Activated CD8-positive, alpha-beta T cell treated with anti-CD3 and anti-CD28 coated beads for 36 hours (primary cell): ENCODE measurements around the gene ST3GAL3. TPM values are rescaled to one million over a fixed set of nuclear protein-coding genes. Genes with fewer than 3 reads are reported as not detected.

Experiments used
- ATAC-seq: fragments of 200-7000 bp; cut with Tn5 transposase; one replicate; pipeline ENCODE4 v1.10.0; 2021; ENCODE audit warnings: mild to moderate bottlenecking, moderate library complexity
- CTCF ChIA-PET: fragments of 350-600 bp; sonication (Branson Sonifier 250); formaldehyde crosslinking; loops from one replicate; lab custom pipeline; 2021; ENCODE audit warnings: antibody characterized with exemption; lab: Charles Lee
- POLR2A ChIA-PET: fragments of 350-600 bp; sonication (Branson Sonifier 250); formaldehyde crosslinking; loops from one replicate; lab custom pipeline; 2021; ENCODE audit warnings: antibody characterized with exemption; lab: Charles Lee
- DNase-seq: peaks from one replicate; pipeline ENCODE4 v3.0.0-alpha.2; 2020
- H3K27ac Mint-ChIP-seq: one replicate; pipeline ENCODE4 v1.8.0; 2021; ENCODE audit warnings: mild to moderate bottlenecking, mixed read lengths
- H3K27me3 Mint-ChIP-seq: one replicate; pipeline ENCODE4 v1.8.0; 2021; ENCODE audit warnings: mixed read lengths
- H3K36me3 Mint-ChIP-seq: one replicate; pipeline ENCODE4 v1.8.0; 2021; ENCODE audit warnings: low read depth, mixed read lengths
- H3K4me1 Mint-ChIP-seq: one replicate; pipeline ENCODE4 v1.8.0; 2021; ENCODE audit warnings: low read depth, mixed read lengths
- H3K4me3 Mint-ChIP-seq: one replicate; pipeline ENCODE4 v1.8.0; 2021; ENCODE audit warnings: mild to moderate bottlenecking, moderate library complexity, mixed read lengths
- H3K9me3 Mint-ChIP-seq: one replicate; pipeline ENCODE4 v1.8.0; 2021; ENCODE audit warnings: mixed read lengths
- CTCF ChIP-seq: fragments of 200-600 bp; IDR thresholded peaks from one replicate; pipeline ENCODE4 v1.8.0; 2022; ENCODE audit warnings: antibody characterized with exemption, mild to moderate bottlenecking
- intact Hi-C: fragments of 100-400 bp; cut with micrococcal nuclease; formaldehyde crosslinking; loops from one replicate; pipeline ENCODE4 v1.10.0; 2022
- total RNA-seq, 2 experiments: library from RNA; stranded (reverse); gene quantifications; one replicate each; pipeline ENCODE4 v1.2.3, GENCODE V29; 2021

The ST3GAL3 gene
- total RNA-seq, 2 experiments from 2014 or later: 14.5 to 20.0 TPM

- H3K4me3 Mint-ChIP-seq: no peak overlapping the region
- no peak for TF ChIP-seq CTCF
- H3K27me3 Mint-ChIP-seq: no peaks in the 10 kb centered on the region
- intact Hi-C loops: no loop called here
- no peak overlapping the region for H3K27ac Mint-ChIP-seq
- ATAC-seq (no peak), DNase-seq (no peak)
- H3K36me3 Mint-ChIP-seq: no peaks in the 10 kb centered on the region
- H3K9me3 Mint-ChIP-seq: no peaks in the 10 kb centered on the region
- ChIA-PET CTCF (interaction anchor here (1.0 to 1.3 kb wide), 2 partner anchors 11 to 25 kb away, joined by 3 read pairs; no protein-coding TSS in a partner anchor), POLR2A (no interaction called here)
- H3K4me1 Mint-ChIP-seq: no peaks in the 10 kb centered on the region
Measured at GRCh38 chr1:43910343-43910742, 203.0 kb downstream of the ST3GAL3 start.

- Mint-ChIP-seq H3K4me1 (no peaks in the 10 kb centered on the region), H3K27me3 (no peaks in the 10 kb centered on the region), H3K4me3 (no peak overlapping the region), H3K27ac (no peak overlapping the region), H3K9me3 (no peaks in the 10 kb centered on the region), H3K36me3 (no peaks in the 10 kb centered on the region)
- no peak for TF ChIP-seq CTCF
- CTCF ChIA-PET: interaction anchor here (1.1 to 1.7 kb wide), 3 partner anchors 22 to 149 kb away, joined by 3 to 8 read pairs (median 4); no protein-coding TSS in a partner anchor
- ATAC-seq: no peak
- no peak for DNase-seq
- intact Hi-C loops: no loop called here
- POLR2A ChIA-PET: no interaction called here
Measured at GRCh38 chr1:43912607-43913006, 205.3 kb downstream of the ST3GAL3 start.

- H3K36me3 Mint-ChIP-seq: no peaks in the 10 kb centered on the region
- H3K9me3 Mint-ChIP-seq: no peaks in the 10 kb centered on the region
- no peaks in the 10 kb centered on the region for H3K4me1 Mint-ChIP-seq
- TF ChIP-seq CTCF: no peak
- H3K4me3 Mint-ChIP-seq: no peak overlapping the region
- ATAC-seq: no peak
- no peak overlapping the region for H3K27ac Mint-ChIP-seq
- H3K27me3 Mint-ChIP-seq: no peaks in the 10 kb centered on the region
- intact Hi-C loops: no loop called here
- ChIA-PET CTCF (interaction anchor here (1.1 to 1.7 kb wide), 3 partner anchors 21 to 150 kb away, joined by 3 to 8 read pairs (median 4); no protein-coding TSS in a partner anchor), POLR2A (no interaction called here)
- no peak for DNase-seq
Measured at GRCh38 chr1:43913051-43913501, 205.7 kb downstream of the ST3GAL3 start.

GRCh38 chr1:43913666-43914360 lies 206.5 kb downstream of the ST3GAL3 start:
- ATAC-seq (no peak), DNase-seq (no peak)
- TF ChIP-seq CTCF: no peak
- H3K27ac Mint-ChIP-seq: no peak overlapping the region
- H3K27me3 Mint-ChIP-seq: no peaks in the 10 kb centered on the region
- CTCF ChIA-PET: interaction anchor here (1.1 kb wide), 1 partner anchor 134 kb away, joined by 3 read pairs; no protein-coding TSS in a partner anchor
- H3K9me3 Mint-ChIP-seq: no peaks in the 10 kb centered on the region
- no peaks in the 10 kb centered on the region for H3K36me3 Mint-ChIP-seq
- H3K4me3 Mint-ChIP-seq: no peak overlapping the region
- H3K4me1 Mint-ChIP-seq: no peaks in the 10 kb centered on the region
- intact Hi-C loops: no loop called here
- POLR2A ChIA-PET: no interaction called here
